ENCODE data around the gene UGT1A9. TPM values are rescaled to one million over a fixed set of nuclear protein-coding genes. Genes with fewer than 3 reads are reported as not detected.

UGT1A9 gene
- total and polyA plus RNA-seq, 5 donors = not detected

DNA sequence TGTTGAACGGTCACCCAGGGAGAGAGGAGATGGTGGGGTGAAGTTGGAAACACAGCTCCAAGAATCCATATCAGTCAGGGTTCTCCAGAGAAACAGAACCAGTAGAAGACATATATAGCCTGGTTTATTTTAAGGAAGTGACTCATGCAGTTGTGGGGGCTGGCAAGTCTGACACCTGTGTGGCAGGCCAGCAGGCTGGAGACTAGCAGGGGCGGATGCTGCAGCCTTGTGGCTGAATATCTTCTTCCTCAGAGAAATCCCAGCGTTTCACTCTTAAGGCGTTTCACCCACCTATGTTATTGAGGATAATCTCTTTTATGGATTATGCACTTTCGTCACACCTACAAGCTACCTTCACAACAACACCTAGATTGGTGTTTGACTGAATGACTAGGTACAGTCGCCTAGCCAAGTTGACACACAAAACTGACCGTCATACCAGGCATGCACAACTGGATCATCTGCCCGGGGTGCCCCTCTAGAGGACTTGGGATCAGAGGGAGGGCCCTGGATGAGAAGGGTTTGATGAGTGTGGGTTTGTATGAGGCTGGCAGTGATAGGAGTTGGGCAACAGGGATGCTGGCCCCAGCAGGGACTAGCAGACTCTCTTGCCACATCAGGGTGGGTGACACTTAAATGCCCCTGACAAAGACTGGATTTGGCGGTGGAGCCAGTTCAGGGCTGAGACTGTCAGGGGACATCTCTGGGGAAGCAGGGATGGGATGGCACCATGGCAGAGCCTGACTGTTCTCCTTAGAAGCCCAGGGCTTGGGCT lies 129.8 kb downstream of the UGT1A9 start:
- Histone ChIP-seq H3K4me3 (ENCODE audit: low read length) (no peak overlapping the region), H3K9me3 (ENCODE audit: control insufficient read depth, low read length) (no peaks in the 10 kb centered on the region), H3K27me3 (ENCODE audit: control insufficient read depth, insufficient read depth) (no peaks in the 10 kb centered on the region), H3K4me1 (ENCODE audit: control insufficient read depth, insufficient read depth, low read length) (no peaks in the 10 kb centered on the region), H3K27ac (ENCODE audit: low read length) (no peak overlapping the region)
- 75% methylated on average over 9 of the region's 9 CpGs for WGBS
- no peak for DNase-seq
- ATAC-seq = no peak
- intact Hi-C loops (cut with DNase I) = no loop called here

- no peaks in the 10 kb centered on the region for H3K27me3 ChIP-seq (ENCODE audit: control insufficient read depth, insufficient read depth)
- no peak for ATAC-seq
- H3K27ac ChIP-seq (ENCODE audit: low read length) = no peak overlapping the region
- H3K4me1 ChIP-seq (ENCODE audit: control insufficient read depth, insufficient read depth, low read length) = no peaks in the 10 kb centered on the region
- intact Hi-C loops (cut with DNase I) = no loop called here
- H3K9me3 ChIP-seq (ENCODE audit: control insufficient read depth, low read length) = no peaks in the 10 kb centered on the region
- WGBS = 62% methylated on average over 3 of the region's 3 CpGs
- DNase-seq = peak in 1 of 3 donors; percentile 14
- no peak overlapping the region for H3K4me3 ChIP-seq (ENCODE audit: low read length)
Measured at GRCh38 chr2:233802132-233802815, 130.6 kb downstream of the UGT1A9 start.

- WGBS = 55% methylated on average over 2 of the region's 2 CpGs
- no peak for DNase-seq
- no peak for ATAC-seq
- Histone ChIP-seq H3K27ac (ENCODE audit: low read length) (no peak overlapping the region), H3K4me3 (ENCODE audit: low read length) (no peak overlapping the region), H3K27me3 (ENCODE audit: control insufficient read depth, insufficient read depth) (no peaks in the 10 kb centered on the region), H3K9me3 (ENCODE audit: control insufficient read depth, low read length) (no peaks in the 10 kb centered on the region), H3K4me1 (ENCODE audit: control insufficient read depth, insufficient read depth, low read length) (no peaks in the 10 kb centered on the region)
- intact Hi-C loops (cut with DNase I) = no loop called here
Measured at GRCh38 chr2:233803292-233803911, 131.7 kb downstream of the UGT1A9 start.

DNA sequence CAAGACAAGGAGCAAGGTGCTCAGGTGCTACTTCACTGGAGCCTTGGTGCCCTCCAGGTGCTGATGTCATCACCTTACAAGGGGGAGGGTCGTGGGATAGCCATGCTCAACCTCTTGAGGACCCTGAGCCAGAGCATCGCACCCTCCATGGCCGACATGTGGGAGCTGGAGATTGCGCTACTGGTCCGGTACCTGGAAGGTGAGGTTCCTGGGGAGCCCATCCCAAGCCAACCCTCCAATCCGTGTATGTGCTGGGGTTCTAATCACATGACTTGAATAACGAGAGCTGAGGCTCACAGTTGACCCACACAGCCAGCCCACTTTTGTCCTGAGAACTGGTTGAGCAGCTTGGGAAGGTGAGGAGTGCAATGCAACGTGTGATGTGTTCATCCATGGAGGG lies 132.3 kb downstream of the UGT1A9 start:
- no peaks in the 10 kb centered on the region for H3K27me3 ChIP-seq (ENCODE audit: control insufficient read depth, insufficient read depth)
- no peaks in the 10 kb centered on the region for H3K4me1 ChIP-seq (ENCODE audit: control insufficient read depth, insufficient read depth, low read length)
- no peak overlapping the region for H3K4me3 ChIP-seq (ENCODE audit: low read length)
- ATAC-seq (no peak), DNase-seq (no peak)
- H3K9me3 ChIP-seq (ENCODE audit: control insufficient read depth, low read length) = no peaks in the 10 kb centered on the region
- intact Hi-C loops (cut with DNase I) = no loop called here
- no peak overlapping the region for H3K27ac ChIP-seq (ENCODE audit: low read length)
- 66% methylated on average over 8 of the region's 8 CpGs for WGBS

DNA sequence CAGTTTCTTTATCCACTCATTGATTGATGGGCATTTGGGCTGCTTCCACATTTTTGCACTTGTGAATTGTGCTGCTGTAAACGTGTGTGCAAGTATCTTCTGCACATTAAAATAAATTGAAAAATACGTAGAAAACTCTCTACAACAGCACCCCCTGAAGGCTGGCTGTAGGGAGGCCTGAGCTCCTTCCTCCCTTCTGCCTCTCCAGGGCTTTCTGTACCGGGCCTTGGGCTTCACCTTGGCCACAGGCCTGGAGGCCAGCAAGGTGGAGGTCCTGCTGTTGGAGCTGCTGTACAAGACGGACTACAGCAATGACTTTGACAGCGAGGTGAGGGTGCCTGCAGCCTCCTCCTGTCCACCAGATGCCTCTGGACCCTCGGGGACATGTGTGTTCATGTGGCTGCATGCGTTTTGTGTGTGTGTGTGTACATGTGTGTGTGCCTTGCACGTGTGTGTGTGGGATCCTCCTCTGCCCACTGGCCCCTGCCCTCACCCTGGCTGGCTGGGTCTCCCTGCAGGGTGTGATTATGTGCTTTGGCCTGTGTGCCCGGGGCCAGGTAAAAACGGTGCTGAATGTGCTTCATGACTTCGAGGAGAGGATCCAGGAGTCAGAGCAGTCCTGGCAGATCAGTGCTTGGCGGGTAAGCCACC lies 135.6 kb downstream of the UGT1A9 start:
- Histone ChIP-seq H3K27me3 (ENCODE audit: control insufficient read depth, insufficient read depth) (no peaks in the 10 kb centered on the region), H3K4me3 (ENCODE audit: low read length) (no peak overlapping the region), H3K4me1 (ENCODE audit: control insufficient read depth, insufficient read depth, low read length) (no peaks in the 10 kb centered on the region), H3K27ac (ENCODE audit: low read length) (no peak overlapping the region), H3K9me3 (ENCODE audit: control insufficient read depth, low read length) (no peaks in the 10 kb centered on the region)
- DNase-seq (peak in 1 of 3 donors; percentile 16), ATAC-seq (no peak)
- 73% methylated on average over 12 of the region's 12 CpGs for WGBS
- intact Hi-C loops (cut with DNase I) = no loop called here

GRCh38 chr2:233807966-233808935 lies 136.6 kb downstream of the UGT1A9 start:
- Histone ChIP-seq H3K27ac (ENCODE audit: low read length) (no peak overlapping the region), H3K9me3 (ENCODE audit: control insufficient read depth, low read length) (no peaks in the 10 kb centered on the region), H3K27me3 (ENCODE audit: control insufficient read depth, insufficient read depth) (no peaks in the 10 kb centered on the region), H3K4me3 (ENCODE audit: low read length) (no peak overlapping the region), H3K4me1 (ENCODE audit: control insufficient read depth, insufficient read depth, low read length) (no peaks in the 10 kb centered on the region)
- WGBS = 74% methylated on average over 10 of the region's 10 CpGs
- DNase-seq = no peak
- ATAC-seq = no peak
- intact Hi-C loops (cut with DNase I) = no loop called here

DNA sequence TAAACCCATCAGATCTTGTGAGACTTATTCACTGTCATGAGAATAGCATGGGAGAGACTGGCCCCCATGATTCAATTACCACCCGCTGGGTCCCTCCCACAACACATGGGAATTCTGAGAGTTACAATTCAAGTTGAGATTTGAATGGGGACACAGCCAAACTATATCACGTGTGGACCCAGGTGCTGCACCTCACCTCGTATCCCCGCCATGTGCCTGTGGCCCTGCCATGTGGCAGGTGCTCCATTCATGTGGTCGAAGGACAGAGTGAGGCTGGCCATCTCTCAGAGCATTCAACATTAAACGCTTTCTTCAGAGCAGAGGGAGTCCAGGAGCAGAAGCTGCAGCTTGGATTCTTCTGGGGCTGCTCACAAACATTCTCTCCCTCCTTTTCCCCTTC lies 138.7 kb downstream of the UGT1A9 start:
- no peak for ATAC-seq
- Histone ChIP-seq H3K9me3 (ENCODE audit: control insufficient read depth, low read length) (no peaks in the 10 kb centered on the region), H3K27ac (ENCODE audit: low read length) (no peak overlapping the region), H3K4me3 (ENCODE audit: low read length) (no peak overlapping the region), H3K27me3 (ENCODE audit: control insufficient read depth, insufficient read depth) (no peaks in the 10 kb centered on the region), H3K4me1 (ENCODE audit: control insufficient read depth, insufficient read depth, low read length) (no peaks in the 10 kb centered on the region)
- DNase-seq = no peak
- intact Hi-C loops (cut with DNase I) = no loop called here
- 86% methylated on average over 6 of the region's 6 CpGs for WGBS

DNA sequence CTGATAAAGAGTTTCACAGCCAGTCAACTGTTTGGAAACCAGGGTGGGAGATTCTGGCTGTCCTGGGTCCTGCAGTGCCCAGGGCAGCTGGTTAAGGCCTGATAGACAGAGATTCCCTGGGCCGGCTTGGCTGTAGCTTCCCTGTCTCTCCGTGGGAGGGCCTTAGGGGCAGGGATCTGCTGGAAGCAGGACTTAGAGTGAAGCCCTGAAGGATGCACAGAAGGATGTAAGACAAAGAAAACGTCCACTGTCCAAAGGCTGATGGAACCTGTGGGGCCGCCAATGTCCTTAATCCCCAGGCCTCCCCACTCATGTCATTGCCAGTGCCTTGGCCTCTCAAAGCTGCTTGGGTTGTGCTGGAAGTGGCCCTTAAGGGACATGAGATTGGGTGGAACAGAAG lies 139.4 kb downstream of the UGT1A9 start:
- H3K4me3 ChIP-seq (ENCODE audit: low read length) = no peak overlapping the region
- intact Hi-C loops (cut with DNase I) = no loop called here
- no peak overlapping the region for H3K27ac ChIP-seq (ENCODE audit: low read length)
- H3K4me1 ChIP-seq (ENCODE audit: control insufficient read depth, insufficient read depth, low read length) = no peaks in the 10 kb centered on the region
- 75% methylated on average over 4 of the region's 4 CpGs for WGBS
- H3K9me3 ChIP-seq (ENCODE audit: control insufficient read depth, low read length) = no peaks in the 10 kb centered on the region
- no peaks in the 10 kb centered on the region for H3K27me3 ChIP-seq (ENCODE audit: control insufficient read depth, insufficient read depth)
- DNase-seq (no peak), ATAC-seq (no peak)

DNA sequence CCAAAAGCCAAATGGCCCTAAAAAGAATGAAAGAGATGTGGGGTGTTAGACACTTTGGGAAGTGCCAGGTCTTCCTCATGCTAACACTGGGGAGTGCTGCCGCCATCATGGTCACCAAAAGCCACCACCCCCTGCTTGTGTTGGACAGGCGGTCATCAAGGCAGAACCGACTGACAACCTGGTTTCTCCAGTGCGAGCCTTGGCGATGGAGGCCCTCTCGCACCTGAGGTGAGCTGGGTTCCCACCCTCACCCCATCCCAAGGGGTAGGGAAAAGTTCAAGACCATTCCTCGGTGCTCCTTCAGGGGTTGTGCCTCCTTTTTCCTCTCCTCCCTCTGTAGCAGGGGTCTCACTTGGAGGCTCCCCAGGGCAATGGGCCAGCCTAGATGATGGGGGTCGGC lies 140.0 kb downstream of the UGT1A9 start:
- Histone ChIP-seq H3K27me3 (ENCODE audit: control insufficient read depth, insufficient read depth) (no peaks in the 10 kb centered on the region), H3K27ac (ENCODE audit: low read length) (no peak overlapping the region)
- 86% methylated on average over 8 of the region's 8 CpGs for WGBS

GRCh38 chr2:233813236-233814055 lies 141.7 kb downstream of the UGT1A9 start:
- no peaks in the 10 kb centered on the region for H3K27me3 ChIP-seq (ENCODE audit: control insufficient read depth, insufficient read depth)
- ATAC-seq = no peak
- H3K9me3 ChIP-seq (ENCODE audit: control insufficient read depth, low read length) = no peaks in the 10 kb centered on the region
- no peak overlapping the region for H3K4me3 ChIP-seq (ENCODE audit: low read length)
- DNase-seq = no peak
- WGBS = 63% methylated on average over 3 of the region's 3 CpGs
- intact Hi-C loops (cut with DNase I) = no loop called here
- no peak overlapping the region for H3K27ac ChIP-seq (ENCODE audit: low read length)
- H3K4me1 ChIP-seq (ENCODE audit: control insufficient read depth, insufficient read depth, low read length) = no peaks in the 10 kb centered on the region

More for the DNA sequence above, 140.0 kb downstream of the UGT1A9 start:
- no peaks in the 10 kb centered on the region for H3K4me1 ChIP-seq (ENCODE audit: control insufficient read depth, insufficient read depth, low read length)
- ATAC-seq (no peak), DNase-seq (no peak)
- H3K4me3 ChIP-seq (ENCODE audit: low read length) = no peak overlapping the region
- no peaks in the 10 kb centered on the region for H3K9me3 ChIP-seq (ENCODE audit: control insufficient read depth, low read length)
- intact Hi-C loops (cut with DNase I) = no loop called here
